HEK293 (cell line): Measurements from ENCODE around the gene FBN2.

Experiments used
- REPIN1 ChIP-seq: fragments of 450-650 bp; formaldehyde crosslinking; IDR thresholded peaks from 2 replicates; pipeline ENCODE4 v1.5.1; 2017; ENCODE audit warnings: missing biosample characterization, missing genetic modification characterization, low read depth
- ZBTB10 ChIP-seq: fragments of 450-650 bp; formaldehyde crosslinking; IDR thresholded peaks from 2 replicates; pipeline ENCODE4 v1.5.1; 2016; ENCODE audit warnings: missing biosample characterization, missing genetic modification characterization
- ZNF37A ChIP-seq: fragments of 450-650 bp; IDR thresholded peaks from 2 replicates; pipeline ENCODE4 v1.5.1; 2018; ENCODE audit warnings: missing biosample characterization, missing genetic modification characterization
- ZNF747 ChIP-seq: fragments of 450-650 bp; formaldehyde crosslinking; IDR thresholded peaks from 2 replicates; pipeline ENCODE4 v1.5.1; 2016; ENCODE audit warnings: missing biosample characterization, missing genetic modification characterization
- TF ChIP-seq, protein P1 (sequence below): fragments of 450-650 bp; formaldehyde crosslinking; IDR thresholded peaks from 2 replicates; pipeline ENCODE4 v1.5.1; 2016; ENCODE audit warnings: missing biosample characterization, missing genetic modification characterization
- TF ChIP-seq, protein P2 (sequence below): fragments of 450-650 bp; formaldehyde crosslinking; IDR thresholded peaks from 2 replicates; pipeline ENCODE4 v1.5.1; 2016; ENCODE audit warnings: missing biosample characterization, missing genetic modification characterization

- TF ChIP-seq REPIN1 (tag by site-specific recombination) (no peak), ZNF37A (tag by site-specific recombination) (no peak), ZNF747 (tag by site-specific recombination) (no peak), ZBTB10 (tag by site-specific recombination) (no peak)
- TF ChIP-seq, protein P1, sequence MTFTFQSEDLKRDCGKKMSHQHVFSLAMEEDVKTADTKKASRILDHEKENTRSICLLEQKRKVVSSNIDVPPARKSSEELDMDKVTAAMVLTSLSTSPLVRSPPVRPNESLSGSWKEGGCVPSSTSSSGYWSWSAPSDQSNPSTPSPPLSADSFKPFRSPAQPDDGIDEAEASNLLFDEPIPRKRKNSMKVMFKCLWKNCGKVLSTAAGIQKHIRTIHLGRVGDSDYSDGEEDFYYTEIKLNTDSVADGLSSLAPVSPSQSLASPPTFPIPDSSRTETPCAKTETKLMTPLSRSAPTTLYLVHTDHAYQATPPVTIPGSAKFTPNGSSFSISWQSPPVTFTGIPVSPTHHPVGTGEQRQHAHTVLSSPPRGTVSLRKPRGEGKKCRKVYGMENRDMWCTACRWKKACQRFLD: no peak
- TF ChIP-seq, protein P2, sequence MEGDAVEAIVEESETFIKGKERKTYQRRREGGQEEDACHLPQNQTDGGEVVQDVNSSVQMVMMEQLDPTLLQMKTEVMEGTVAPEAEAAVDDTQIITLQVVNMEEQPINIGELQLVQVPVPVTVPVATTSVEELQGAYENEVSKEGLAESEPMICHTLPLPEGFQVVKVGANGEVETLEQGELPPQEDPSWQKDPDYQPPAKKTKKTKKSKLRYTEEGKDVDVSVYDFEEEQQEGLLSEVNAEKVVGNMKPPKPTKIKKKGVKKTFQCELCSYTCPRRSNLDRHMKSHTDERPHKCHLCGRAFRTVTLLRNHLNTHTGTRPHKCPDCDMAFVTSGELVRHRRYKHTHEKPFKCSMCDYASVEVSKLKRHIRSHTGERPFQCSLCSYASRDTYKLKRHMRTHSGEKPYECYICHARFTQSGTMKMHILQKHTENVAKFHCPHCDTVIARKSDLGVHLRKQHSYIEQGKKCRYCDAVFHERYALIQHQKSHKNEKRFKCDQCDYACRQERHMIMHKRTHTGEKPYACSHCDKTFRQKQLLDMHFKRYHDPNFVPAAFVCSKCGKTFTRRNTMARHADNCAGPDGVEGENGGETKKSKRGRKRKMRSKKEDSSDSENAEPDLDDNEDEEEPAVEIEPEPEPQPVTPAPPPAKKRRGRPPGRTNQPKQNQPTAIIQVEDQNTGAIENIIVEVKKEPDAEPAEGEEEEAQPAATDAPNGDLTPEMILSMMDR: no peak
Measured at GRCh38 chr5:128506643-128507042, 31.4 kb downstream of the FBN2 start.
